ENCODE data around the gene ZNF324B.

DNA sequence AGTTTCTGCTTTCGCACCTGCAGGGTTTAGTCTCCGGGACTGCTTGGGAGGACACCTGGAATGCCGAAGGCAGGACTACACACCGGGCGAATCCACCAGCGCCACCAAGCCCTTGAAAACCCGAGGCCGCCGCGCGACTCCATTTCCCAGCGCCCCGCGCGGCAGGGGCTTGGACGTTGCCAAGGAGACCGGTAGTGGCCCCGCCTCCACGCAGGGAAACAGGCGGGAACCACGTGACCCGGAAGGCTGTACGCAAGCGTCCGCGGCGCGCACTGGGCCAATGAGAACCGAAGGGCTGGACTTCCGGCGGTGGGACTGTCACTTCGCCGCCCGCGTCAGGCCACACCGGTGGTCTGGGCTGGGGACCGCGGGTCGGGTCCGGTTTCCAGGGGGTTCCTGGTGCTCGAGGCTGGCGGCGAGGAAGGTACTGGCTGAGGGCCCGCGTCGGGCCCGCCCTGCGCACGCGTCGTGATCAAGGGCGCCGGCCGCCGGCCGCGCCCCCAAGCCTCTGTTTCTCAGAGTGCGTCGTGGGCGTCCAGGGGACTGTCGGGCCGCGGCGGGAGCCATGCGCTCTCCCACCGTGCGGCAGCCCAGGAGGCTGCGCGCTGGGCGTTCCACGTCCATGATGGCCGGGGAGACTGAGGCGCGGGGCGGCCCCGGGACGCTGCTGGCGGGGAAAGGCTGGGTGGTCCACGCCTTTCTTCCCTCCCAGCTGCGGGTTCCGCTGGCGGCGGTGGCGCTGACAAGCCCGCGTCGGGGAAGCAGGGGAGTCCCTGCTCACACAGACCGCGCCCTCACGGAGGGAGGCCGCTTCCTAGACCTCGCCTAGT lies 15.6 kb downstream of the ZNF324B start, which contains the start of gene ZNF324:
- TF ChIP-seq, protein P1, sequence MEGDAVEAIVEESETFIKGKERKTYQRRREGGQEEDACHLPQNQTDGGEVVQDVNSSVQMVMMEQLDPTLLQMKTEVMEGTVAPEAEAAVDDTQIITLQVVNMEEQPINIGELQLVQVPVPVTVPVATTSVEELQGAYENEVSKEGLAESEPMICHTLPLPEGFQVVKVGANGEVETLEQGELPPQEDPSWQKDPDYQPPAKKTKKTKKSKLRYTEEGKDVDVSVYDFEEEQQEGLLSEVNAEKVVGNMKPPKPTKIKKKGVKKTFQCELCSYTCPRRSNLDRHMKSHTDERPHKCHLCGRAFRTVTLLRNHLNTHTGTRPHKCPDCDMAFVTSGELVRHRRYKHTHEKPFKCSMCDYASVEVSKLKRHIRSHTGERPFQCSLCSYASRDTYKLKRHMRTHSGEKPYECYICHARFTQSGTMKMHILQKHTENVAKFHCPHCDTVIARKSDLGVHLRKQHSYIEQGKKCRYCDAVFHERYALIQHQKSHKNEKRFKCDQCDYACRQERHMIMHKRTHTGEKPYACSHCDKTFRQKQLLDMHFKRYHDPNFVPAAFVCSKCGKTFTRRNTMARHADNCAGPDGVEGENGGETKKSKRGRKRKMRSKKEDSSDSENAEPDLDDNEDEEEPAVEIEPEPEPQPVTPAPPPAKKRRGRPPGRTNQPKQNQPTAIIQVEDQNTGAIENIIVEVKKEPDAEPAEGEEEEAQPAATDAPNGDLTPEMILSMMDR (IDR thresholded peaks at IDR 0.05), result peak in 1 of 6 experiments; percentile 5
- peak in 2 of 4 donors; percentile 29 to 59 for TF ChIP-seq POLR2A (IDR thresholded peaks at IDR 0.05)

All from esophagus squamous epithelium (tissue), 4 donors.